Activated CD8-positive, alpha-beta memory T cell treated with anti-CD3 and anti-CD28 coated beads, Interleukin-2, amount 50 U/mL, for 1 hour (primary cell): Measurements from ENCODE around the gene ABHD6.
"Not testable (repeated sequence)": the region's sequence is repeated elsewhere in the genome, so short reads cannot be mapped to it uniquely, and the experiment has no call there.

ENCODE experiments used
- DNase-seq: peaks from one replicate; pipeline ENCODE4 v3.0.0-alpha.2; 2020; ENCODE audit errors: extremely low read depth

ABHD6 gene

GRCh38 chr3:58242860-58243259 lies 5.3 kb downstream of the ABHD6 start:
- DNase-seq, result not testable (repeated sequence)

GRCh38 chr3:58243976-58244585 lies 6.5 kb downstream of the ABHD6 start:
- DNase-seq, result no peak

GRCh38 chr3:58246148-58247047 lies 8.8 kb downstream of the ABHD6 start:
- no peak for DNase-seq

- DNase-seq, result no peak
Observed at GRCh38 chr3:58249358-58250092, 11.9 kb downstream of the ABHD6 start.

GRCh38 chr3:58250093-58250707 lies 12.6 kb downstream of the ABHD6 start:
- DNase-seq, result no peak

- DNase-seq, result no peak
Observed at GRCh38 chr3:58251631-58252035, 14.0 kb downstream of the ABHD6 start.

- DNase-seq, result no peak
Observed at GRCh38 chr3:58254144-58254543, 16.6 kb downstream of the ABHD6 start.

GRCh38 chr3:58256061-58256460 lies 18.5 kb downstream of the ABHD6 start:
- DNase-seq, result no peak

GRCh38 chr3:58256511-58256910 lies 18.9 kb downstream of the ABHD6 start:
- no peak for DNase-seq

- DNase-seq, result no peak
Observed at GRCh38 chr3:58258392-58259055, 20.9 kb downstream of the ABHD6 start.

GRCh38 chr3:58260261-58260731 lies 22.7 kb downstream of the ABHD6 start:
- no peak for DNase-seq

- no peak for DNase-seq
Observed at GRCh38 chr3:58260733-58261132, 23.1 kb downstream of the ABHD6 start.

GRCh38 chr3:58261954-58262666 lies 24.5 kb downstream of the ABHD6 start:
- DNase-seq, result no peak

- no peak for DNase-seq
Observed at GRCh38 chr3:58266577-58266976, 29.0 kb downstream of the ABHD6 start.

GRCh38 chr3:58267543-58267942 lies 30.0 kb downstream of the ABHD6 start:
- DNase-seq, result not testable (repeated sequence)

GRCh38 chr3:58269356-58269755 lies 31.8 kb downstream of the ABHD6 start:
- no peak for DNase-seq

GRCh38 chr3:58270485-58270884 lies 32.9 kb downstream of the ABHD6 start:
- no peak for DNase-seq

GRCh38 chr3:58271901-58272501 lies 34.4 kb downstream of the ABHD6 start:
- DNase-seq, result no peak

- DNase-seq, result no peak
Observed at GRCh38 chr3:58272891-58273290, 35.3 kb downstream of the ABHD6 start.

GRCh38 chr3:58273362-58273761 lies 35.8 kb downstream of the ABHD6 start:
- DNase-seq, result not testable (repeated sequence)
